Hepatocyte (in vitro differentiated cells): ENCODE data around the gene IKZF2. TPM values are rescaled to one million over a fixed set of nuclear protein-coding genes. Genes with fewer than 3 reads are reported as not detected.

Experiments used
- DNase-seq: peaks from one replicate; pipeline ENCODE4 v3.0.0-alpha.2; 2016; ENCODE audit warnings: low spot score
- H2AFZ ChIP-seq: fragments of 200-600 bp; sonication (generic); 2 replicates; pipeline ENCODE4 v1.6.0; 2016; ENCODE audit warnings: antibody characterized with exemption, mild to moderate bottlenecking
- H3K27ac ChIP-seq: fragments of 200-600 bp; sonication (generic); 2 replicates; pipeline ENCODE4 v1.5.1; 2016; ENCODE audit warnings: mild to moderate bottlenecking
- H3K27me3 ChIP-seq: fragments of 200-600 bp; sonication (generic); 2 replicates; pipeline ENCODE4 v1.6.1; 2016
- H3K36me3 ChIP-seq: fragments of 200-600 bp; sonication (generic); replicated peaks from 2 replicates; pipeline ENCODE4 v1.5.1; 2016; ENCODE audit warnings: low read depth; ENCODE audit not compliant: insufficient read depth
- H3K4me1 ChIP-seq: fragments of 200-600 bp; sonication (generic); 2 replicates; pipeline ENCODE4 v1.5.1; 2016; ENCODE audit warnings: mild to moderate bottlenecking, moderate library complexity; ENCODE audit not compliant: insufficient read depth
- H3K4me2 ChIP-seq: fragments of 200-600 bp; sonication (generic); 2 replicates; pipeline ENCODE4 v1.6.0; 2016
- H3K4me3 ChIP-seq: fragments of 200-600 bp; sonication (generic); 2 replicates; pipeline ENCODE4 v1.5.1; 2016; ENCODE audit warnings: mild to moderate bottlenecking
- H3K79me2 ChIP-seq: fragments of 200-600 bp; sonication (generic); 2 replicates; pipeline ENCODE4 v1.6.0; 2017; ENCODE audit warnings: mild to moderate bottlenecking
- H3K9me2 ChIP-seq: fragments of 200-600 bp; sonication (generic); replicated peaks from 2 replicates; pipeline ENCODE4 v1.6.0; 2017; ENCODE audit warnings: mild to moderate bottlenecking; ENCODE audit not compliant: insufficient read depth
- H3K9me3 ChIP-seq: fragments of 200-600 bp; sonication (generic); 2 replicates; pipeline ENCODE4 v1.5.1; 2016; ENCODE audit warnings: low read depth, mild to moderate bottlenecking
- H4K20me1 ChIP-seq: fragments of 200-600 bp; sonication (generic); 2 replicates; pipeline ENCODE4 v1.6.0; 2016; ENCODE audit warnings: mild to moderate bottlenecking; ENCODE audit not compliant: insufficient read depth, poor library complexity, severe bottlenecking
- EZH2 ChIP-seq: fragments of 200-600 bp; sonication (generic); IDR thresholded peaks from 2 replicates; pipeline ENCODE4 v1.6.1; 2016; ENCODE audit warnings: antibody characterized with exemption, mild to moderate bottlenecking, borderline replicate concordance
- EZH2phosphoT487 ChIP-seq: fragments of 200-600 bp; sonication (generic); IDR thresholded peaks from one replicate; pipeline ENCODE4 v1.6.1; 2018; ENCODE audit warnings: antibody characterized with exemption, mild to moderate bottlenecking, low read depth, moderate library complexity; ENCODE audit not compliant: unreplicated experiment, severe bottlenecking
- WGBS: methylation state at CpG from one replicate; pipeline ENCODE4 v1.1.6; 2016; ENCODE audit warnings: low lambda C conversion rate; ENCODE audit errors: missing lambda C conversion rate; 5-methylcytosine and 5-hydroxymethylcytosine counted together
- polyA plus RNA-seq: library from polyadenylated mRNA; unstranded; fragments of >200 nt; fragmentation: Nextera tagmentation; extraction: Ambion mirVana; gene quantifications from 2 replicates; pipeline ENCODE4 v1.2.1, GENCODE V29; 2016
- total RNA-seq: library from RNA; depleted of rRNA; stranded (reverse); fragments of >200 nt; gene quantifications from 2 replicates; pipeline ENCODE4 v1.2.3, GENCODE V29; 2014
- TF ChIP-seq, protein P1 (sequence below): fragments of 200-600 bp; sonication (generic); IDR thresholded peaks from 2 replicates; pipeline ENCODE4 v1.5.1; 2016; ENCODE audit warnings: antibody characterized with exemption, mild to moderate bottlenecking; ENCODE audit not compliant: poor library complexity

The IKZF2 gene
- total and polyA plus RNA-seq, 2 experiments from 2014 or later, result 1.4 to 13.1 TPM

DNA sequence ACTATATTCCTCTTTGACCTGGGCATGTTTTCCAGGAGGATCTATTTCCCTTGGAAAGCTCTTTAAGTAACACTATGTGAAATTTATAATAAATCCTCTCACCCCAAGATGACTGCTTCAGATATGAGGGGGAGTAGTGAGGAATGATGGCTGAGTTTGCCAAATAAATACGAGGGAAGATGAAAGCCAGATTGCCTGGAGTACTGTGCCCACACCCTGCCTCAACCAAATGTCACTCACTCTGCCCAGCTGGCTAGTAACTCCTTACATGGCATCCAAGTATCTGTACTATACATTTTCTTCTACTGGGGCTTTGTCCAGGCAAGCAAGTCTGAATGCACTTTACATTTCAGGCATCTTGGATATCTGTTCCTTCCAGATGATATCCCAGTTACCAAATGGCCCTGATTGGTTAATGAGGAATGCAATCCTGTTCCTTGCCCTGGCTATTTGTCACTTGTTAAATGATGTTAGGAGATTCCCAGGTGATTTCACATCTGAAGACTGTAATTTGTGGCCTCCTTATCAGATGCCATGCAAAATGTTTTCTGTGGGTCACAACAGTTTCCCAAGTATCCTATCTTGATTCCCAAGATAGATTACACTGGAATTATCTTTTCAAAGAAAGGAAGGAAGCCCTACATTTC lies 191.8 kb downstream of the IKZF2 start:
- no peaks in the 10 kb centered on the region for H3K27me3 ChIP-seq
- H3K4me3 ChIP-seq, result no peak overlapping the region
- no peak overlapping the region for H3K4me2 ChIP-seq
- H3K9me3 ChIP-seq, result no peaks in the 10 kb centered on the region
- H3K36me3 ChIP-seq, result no peaks in the 10 kb centered on the region
- H3K79me2 ChIP-seq, result no peaks in the 10 kb centered on the region
- DNase-seq, result no peak
- no peak overlapping the region for H2AFZ ChIP-seq
- no peaks in the 10 kb centered on the region for H3K4me1 ChIP-seq
- H3K9me2 ChIP-seq, result no peaks in the 10 kb centered on the region
- no peak for TF ChIP-seq EZH2phosphoT487
- 59% methylated on average over 1 of the region's 1 CpG for WGBS
- no peak overlapping the region for H3K27ac ChIP-seq
- H4K20me1 ChIP-seq, result no peaks in the 10 kb centered on the region

GRCh38 chr2:212958757-212959295 lies 192.6 kb downstream of the IKZF2 start:
- no peak for TF ChIP-seq EZH2
- TF ChIP-seq, protein P1, sequence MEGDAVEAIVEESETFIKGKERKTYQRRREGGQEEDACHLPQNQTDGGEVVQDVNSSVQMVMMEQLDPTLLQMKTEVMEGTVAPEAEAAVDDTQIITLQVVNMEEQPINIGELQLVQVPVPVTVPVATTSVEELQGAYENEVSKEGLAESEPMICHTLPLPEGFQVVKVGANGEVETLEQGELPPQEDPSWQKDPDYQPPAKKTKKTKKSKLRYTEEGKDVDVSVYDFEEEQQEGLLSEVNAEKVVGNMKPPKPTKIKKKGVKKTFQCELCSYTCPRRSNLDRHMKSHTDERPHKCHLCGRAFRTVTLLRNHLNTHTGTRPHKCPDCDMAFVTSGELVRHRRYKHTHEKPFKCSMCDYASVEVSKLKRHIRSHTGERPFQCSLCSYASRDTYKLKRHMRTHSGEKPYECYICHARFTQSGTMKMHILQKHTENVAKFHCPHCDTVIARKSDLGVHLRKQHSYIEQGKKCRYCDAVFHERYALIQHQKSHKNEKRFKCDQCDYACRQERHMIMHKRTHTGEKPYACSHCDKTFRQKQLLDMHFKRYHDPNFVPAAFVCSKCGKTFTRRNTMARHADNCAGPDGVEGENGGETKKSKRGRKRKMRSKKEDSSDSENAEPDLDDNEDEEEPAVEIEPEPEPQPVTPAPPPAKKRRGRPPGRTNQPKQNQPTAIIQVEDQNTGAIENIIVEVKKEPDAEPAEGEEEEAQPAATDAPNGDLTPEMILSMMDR, result no peak
- TF ChIP-seq EZH2phosphoT487, result no peak
- 63% methylated on average over 7 of the region's 7 CpGs for WGBS
- no peaks in the 10 kb centered on the region for H3K4me1 ChIP-seq
- no peaks in the 10 kb centered on the region for H3K9me2 ChIP-seq
- H3K36me3 ChIP-seq, result no peaks in the 10 kb centered on the region
- H3K4me3 ChIP-seq, result no peak overlapping the region
- no peak overlapping the region for H2AFZ ChIP-seq
- no peak overlapping the region for H3K27ac ChIP-seq
- no peak overlapping the region for H3K4me2 ChIP-seq
- H3K9me3 ChIP-seq, result no peaks in the 10 kb centered on the region
- H3K79me2 ChIP-seq, result no peaks in the 10 kb centered on the region
- H4K20me1 ChIP-seq, result no peaks in the 10 kb centered on the region
- DNase-seq, result no peak
- H3K27me3 ChIP-seq, result no peaks in the 10 kb centered on the region

- Histone ChIP-seq H3K4me1 (no peaks in the 10 kb centered on the region), H2AFZ (no peak overlapping the region), H3K79me2 (no peaks in the 10 kb centered on the region), H3K4me2 (no peak overlapping the region), H4K20me1 (no peaks in the 10 kb centered on the region), H3K36me3 (no peaks in the 10 kb centered on the region), H3K27ac (no peak overlapping the region), H3K9me3 (no peaks in the 10 kb centered on the region), H3K4me3 (no peak overlapping the region), H3K9me2 (no peaks in the 10 kb centered on the region), H3K27me3 (no peaks in the 10 kb centered on the region)
- TF ChIP-seq, protein P1, result no peak
- TF ChIP-seq EZH2phosphoT487 (no peak), EZH2 (no peak)
- 83% methylated on average over 3 of the region's 3 CpGs for WGBS
- no peak for DNase-seq
Observed at GRCh38 chr2:212958133-212958532, 193.3 kb downstream of the IKZF2 start.

DNA sequence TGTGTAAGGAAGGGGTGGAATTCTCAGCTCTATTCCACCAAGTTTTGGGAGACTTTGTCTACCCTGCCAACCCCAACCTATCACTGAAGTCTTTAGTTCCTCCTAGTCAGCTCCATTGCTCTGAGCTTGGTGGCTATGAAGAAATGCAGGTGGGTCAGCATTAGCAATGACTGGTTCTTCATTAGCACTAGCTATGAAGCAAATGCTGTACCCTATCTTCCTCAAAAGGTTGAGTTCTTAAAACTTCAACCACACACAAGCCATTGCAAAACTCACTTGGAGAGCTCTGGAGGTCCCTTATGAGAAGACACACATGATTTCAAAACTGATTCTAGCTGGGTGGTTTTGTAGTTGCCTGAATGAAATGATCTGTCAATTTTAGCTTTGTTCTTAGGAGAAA lies 193.8 kb downstream of the IKZF2 start:
- no peak overlapping the region for H3K4me2 ChIP-seq
- H3K27me3 ChIP-seq, result no peaks in the 10 kb centered on the region
- H3K79me2 ChIP-seq, result no peaks in the 10 kb centered on the region
- TF ChIP-seq EZH2, result no peak
- TF ChIP-seq, protein P1, result no peak
- TF ChIP-seq EZH2phosphoT487, result no peak
- DNase-seq, result no peak
- H2AFZ ChIP-seq, result no peak overlapping the region
- H3K36me3 ChIP-seq, result no peaks in the 10 kb centered on the region
- H3K27ac ChIP-seq, result no peak overlapping the region
- H4K20me1 ChIP-seq, result no peaks in the 10 kb centered on the region
- no peaks in the 10 kb centered on the region for H3K9me3 ChIP-seq
- no peaks in the 10 kb centered on the region for H3K4me1 ChIP-seq
- H3K4me3 ChIP-seq, result no peak overlapping the region
- H3K9me2 ChIP-seq, result no peaks in the 10 kb centered on the region
